Activated gamma-delta T cell treated with anti-CD3 and anti-CD28 coated beads, Interleukin-2, amount 50 U/mL, for 16 hours (primary cell): ENCODE results near the gene CREB3L2.
A peak's percentile ranks its signal among the peaks of the same experiment; 100 is the strongest.
"Not testable (repeated sequence)": the region's sequence is repeated elsewhere in the genome, so short reads cannot be mapped to it uniquely, and the experiment has no call there.

Source experiments
- DNase-seq: peaks from one replicate; pipeline ENCODE4 v3.0.0-alpha.2; 2020; ENCODE audit warnings: low read depth

The CREB3L2 gene

DNA sequence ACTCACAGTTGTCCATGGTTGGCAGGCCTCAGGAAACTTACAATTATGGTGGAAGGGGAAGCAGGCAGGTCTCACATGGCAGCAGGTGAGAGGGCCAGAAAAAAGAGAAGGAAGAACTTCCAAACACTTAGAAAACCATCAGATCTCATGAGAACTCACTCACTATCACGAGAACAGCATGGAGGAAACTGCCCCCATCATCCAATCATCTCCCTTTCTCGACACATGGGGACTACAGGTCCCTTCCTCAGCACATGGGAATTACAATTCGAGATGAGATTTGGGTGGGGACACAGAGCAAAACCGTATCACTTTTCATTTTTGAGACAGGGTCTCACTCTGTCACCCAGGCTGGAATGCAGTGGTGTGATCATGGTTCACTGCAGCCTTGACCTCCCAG is 12.3 kb upstream of the CREB3L2 start:
- not testable (repeated sequence) for DNase-seq

- DNase-seq: no peak
Measured at GRCh38 chr7:138009350-138009653, 7.4 kb upstream of the CREB3L2 start.

- no peak for DNase-seq
Measured at GRCh38 chr7:138008588-138009349, 6.9 kb upstream of the CREB3L2 start.

DNA sequence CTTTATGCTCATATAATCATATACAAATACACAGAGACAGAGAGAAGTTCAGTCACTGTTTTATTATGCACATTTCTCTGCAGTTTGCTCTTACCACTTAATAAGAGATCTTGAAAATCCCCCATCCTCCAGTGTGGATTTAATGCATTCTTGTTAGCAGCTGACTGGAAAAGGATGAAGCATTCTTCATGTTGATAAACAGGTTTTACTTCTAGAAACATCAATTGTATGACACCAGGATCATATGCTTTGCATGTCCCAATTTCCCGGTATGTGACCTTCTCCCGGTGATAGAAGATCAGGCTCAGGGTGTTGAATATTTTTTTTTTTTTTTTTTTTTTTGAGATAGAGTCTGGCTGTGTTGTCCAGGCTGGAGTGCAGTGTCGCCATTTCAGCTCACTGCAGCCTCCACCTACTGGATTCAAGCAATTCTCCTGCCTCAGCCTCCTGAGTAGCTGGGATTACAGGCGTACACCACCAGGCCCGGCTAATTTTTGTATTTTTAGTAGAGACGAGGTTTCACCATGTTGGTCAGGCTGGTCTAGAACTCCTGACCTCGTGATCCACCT is 6.2 kb upstream of the CREB3L2 start:
- DNase-seq: no peak

DNA sequence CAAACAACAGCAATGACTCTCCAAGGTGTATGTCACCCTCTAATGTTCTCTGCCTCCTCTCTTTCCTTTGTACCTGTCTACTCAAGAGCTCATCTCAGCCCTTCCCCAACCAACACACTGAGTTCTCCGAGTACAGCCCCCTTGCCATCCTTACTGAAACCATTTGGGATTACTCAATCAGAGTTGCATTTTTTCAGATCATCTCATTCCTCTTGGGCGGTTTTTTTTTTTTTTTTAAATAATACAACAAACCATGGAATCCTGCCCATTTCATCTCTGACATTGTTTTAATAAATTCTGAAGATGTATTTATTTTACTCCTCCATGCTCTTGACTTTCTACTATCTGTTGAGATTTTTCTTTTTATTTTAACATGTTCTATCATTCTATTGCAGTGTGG is 4.2 kb upstream of the CREB3L2 start:
- DNase-seq: no peak

GRCh38 chr7:138004936-138005335 is 3.0 kb upstream of the CREB3L2 start:
- no peak for DNase-seq

GRCh38 chr7:138004046-138004445 is 2.2 kb upstream of the CREB3L2 start:
- no peak for DNase-seq

DNA sequence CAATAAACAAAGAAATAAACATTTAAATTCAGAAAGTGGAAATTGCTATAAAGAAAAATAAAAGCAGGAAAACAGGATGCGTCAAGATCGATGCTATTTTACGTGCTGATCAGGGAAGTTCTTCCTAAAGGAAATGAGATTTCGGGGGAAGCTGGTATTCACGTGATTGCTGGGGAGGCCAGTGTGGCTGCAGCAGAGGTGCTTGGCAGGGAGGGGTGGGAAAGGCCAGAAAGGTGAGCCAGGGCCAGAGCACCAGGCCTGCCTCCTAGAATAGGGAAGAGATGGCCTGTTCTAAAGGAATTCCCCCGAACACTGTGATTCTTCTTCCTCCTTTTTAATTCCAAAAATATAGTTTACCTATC is 923 bp upstream of the CREB3L2 start:
- no peak for DNase-seq

DNA sequence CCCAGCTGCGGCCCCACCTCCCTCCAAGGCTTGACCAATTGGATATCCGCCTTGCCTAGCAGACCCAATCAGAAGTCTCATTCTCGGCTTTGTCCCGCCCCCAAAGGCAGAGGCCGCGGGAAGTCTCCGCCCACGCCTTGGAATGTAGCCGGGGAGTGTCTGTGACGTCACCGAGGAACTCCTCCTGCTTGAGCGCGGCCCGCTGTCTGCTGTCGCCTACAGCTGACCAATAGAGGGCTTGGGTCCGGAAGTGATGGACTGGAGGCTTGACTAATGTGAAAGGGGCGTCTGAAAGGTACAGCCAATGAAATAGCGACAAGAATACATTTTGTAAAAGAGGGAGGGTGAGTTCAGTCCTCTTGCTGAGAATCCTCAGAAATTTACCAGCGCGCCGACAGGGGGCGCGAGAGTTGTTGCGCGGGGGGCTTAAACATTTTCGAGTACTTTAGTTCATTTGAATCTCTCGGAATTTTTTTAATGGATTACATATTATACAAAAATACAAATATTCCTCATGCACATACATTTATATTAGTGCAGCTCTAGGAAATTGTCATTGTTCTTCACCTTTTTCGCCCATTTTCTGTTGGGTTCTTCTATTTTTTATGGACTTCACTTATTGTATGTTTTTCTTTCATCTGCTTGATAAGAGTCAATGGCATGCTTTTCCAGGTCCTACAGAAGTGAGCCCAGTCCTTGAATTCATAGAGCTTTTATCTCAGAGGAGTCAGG is 376 bp upstream of the CREB3L2 start:
- DNase-seq: peak; percentile 96

DNA sequence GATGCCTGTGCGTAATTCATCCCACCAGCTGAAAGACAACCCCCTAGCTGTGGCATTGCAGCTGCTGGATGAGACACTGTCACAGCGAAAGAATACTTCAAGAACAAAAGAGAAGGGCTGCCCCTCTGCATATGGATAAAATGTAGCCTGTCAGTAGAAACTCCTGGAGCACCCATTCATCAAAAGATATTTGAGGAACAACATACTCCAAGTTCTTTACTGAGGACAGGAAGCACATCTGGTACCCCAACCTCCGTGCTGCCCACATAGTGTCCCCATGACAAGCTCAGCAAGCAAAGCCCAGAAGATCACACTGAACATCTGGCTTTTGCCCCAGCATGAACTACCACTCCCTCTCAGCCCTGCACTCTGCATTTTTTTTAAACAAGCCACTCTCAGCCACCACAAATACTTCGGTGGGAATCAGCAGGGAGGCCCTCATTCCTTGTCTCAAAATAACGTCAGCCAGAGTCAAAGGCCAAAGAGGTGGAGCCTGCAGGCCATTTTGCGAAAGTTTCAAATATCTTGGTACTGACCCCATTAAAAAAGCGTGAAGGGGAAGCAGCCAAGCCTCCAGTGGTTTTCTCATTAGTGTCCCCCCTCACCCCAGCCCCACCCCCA is 1.7 kb downstream of the CREB3L2 start:
- no peak for DNase-seq

DNA sequence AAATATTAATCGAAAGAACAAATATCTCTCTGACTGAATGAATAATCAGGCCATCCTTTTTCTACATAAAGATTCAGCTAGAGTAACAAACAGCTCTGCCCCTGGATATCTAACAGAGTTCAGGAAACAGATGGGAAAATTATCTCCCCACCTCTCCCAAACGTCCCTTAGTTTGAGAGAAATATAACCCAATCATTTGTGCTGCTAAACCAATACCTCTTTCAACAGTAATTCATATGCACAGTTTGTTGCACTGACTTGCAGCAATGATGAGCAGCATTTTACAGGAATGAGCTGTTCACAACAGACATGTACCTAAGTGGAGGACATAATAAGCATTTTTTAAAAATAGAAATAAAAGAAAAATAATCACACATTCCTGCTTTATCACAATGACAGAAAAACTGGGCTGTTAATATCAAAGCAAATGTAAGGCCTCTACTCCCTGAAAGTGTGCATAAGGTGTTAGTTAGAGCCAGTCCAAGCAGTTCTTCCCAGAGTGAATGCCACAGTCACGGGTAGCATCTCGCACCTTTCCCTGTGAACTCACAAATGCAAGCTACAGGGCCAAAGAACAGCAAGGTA is 2.3 kb downstream of the CREB3L2 start:
- DNase-seq: no peak

- no peak for DNase-seq
Measured at GRCh38 chr7:137998250-137998649, 3.6 kb downstream of the CREB3L2 start.

GRCh38 chr7:137996871-137997270 is 5.0 kb downstream of the CREB3L2 start:
- DNase-seq: no peak

DNA sequence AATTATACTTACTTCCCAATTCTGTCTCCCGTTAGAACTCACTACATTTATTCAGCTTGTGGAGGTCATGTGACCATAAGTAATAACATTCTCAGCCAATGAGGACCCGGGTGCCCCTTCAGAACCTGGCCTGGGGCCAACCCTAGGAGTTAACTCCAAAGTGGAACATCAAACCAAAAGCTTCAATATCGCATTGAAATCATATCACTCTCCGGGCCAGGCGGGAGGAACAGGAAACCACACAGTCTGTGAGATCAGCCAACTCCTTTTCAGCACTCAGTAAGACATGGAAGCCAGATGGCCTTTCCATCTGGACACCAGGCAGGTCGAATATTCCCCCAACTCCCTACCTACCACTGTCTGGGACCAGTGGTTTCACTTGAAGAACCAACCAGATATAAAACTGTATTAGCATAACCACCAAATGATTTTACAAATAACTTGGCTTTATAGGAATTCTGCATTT is 5.5 kb downstream of the CREB3L2 start:
- no peak for DNase-seq

DNA sequence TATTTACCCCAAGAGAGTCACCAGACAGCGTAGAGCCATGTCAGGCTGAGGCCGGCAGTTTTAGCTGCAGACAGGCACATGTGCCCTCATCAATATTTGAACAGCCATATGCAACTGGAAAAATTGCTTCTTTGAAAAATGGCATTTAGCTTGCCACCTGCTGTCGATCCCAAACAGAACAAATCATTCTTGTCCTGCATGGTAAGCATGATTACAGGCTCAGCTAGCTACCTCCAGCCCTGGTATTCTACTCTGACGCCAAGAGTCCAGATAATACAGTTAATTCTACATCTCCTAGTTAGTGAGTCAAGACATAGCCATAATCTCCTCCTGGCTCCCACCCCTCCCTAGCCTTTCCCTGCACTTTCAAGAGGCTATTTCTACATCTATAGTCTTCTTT is 7.7 kb downstream of the CREB3L2 start:
- no peak for DNase-seq

DNA sequence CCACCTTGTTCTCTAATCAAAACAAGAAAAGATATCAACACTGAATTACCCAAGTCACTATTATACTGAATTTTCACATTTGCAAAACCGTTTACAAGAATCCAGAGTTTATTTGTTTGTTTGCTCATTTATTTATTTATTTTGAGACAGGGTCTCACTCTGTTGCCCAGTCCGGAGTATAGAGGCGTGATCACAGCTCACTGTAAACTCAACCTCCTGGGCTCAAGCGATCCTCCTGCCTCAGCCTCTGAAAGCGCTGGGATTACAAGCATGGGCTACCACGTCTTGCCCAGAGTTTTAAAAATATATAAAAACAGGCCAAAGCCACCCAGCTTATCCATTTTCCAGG is 8.5 kb downstream of the CREB3L2 start:
- DNase-seq: no peak

DNA sequence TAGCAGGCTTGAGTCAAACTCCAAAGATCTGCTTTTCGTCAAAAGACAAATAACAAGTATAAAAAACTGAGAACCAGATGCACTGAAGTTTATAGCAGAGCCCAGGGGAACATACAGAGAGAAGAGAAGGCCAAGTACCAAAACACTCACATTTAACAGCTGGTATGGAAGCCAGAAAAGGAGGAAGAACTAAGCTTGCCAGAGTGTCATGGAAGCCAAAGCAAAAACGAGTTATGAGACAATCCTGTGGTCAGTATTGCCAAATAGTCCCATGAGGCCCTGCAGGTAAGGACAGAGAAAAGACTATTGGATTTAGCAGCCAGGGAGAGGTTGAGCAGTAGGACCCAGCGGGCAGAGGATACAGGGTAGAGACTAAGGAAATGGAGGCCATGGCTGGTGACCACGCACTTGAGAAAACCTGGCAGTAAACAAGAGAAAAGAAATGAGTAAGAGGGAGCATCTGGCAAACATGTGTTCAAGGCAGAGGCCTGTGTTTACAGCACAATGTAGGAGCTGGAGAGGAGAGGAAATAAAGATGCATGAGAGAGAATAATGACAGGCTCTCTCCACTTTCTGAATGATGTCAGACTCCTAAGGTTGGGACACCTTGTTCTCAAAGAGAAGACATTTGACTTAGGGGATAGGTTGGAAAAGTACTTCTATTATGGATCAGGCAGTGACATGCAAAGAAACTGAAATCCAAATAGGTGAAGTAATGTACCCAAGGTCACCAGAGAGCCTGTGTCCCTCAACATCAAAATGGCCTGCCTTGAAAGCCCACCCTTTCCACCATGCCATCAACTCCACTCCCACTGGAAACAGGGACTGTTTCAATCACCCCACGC is 9.1 kb downstream of the CREB3L2 start:
- no peak for DNase-seq

DNA sequence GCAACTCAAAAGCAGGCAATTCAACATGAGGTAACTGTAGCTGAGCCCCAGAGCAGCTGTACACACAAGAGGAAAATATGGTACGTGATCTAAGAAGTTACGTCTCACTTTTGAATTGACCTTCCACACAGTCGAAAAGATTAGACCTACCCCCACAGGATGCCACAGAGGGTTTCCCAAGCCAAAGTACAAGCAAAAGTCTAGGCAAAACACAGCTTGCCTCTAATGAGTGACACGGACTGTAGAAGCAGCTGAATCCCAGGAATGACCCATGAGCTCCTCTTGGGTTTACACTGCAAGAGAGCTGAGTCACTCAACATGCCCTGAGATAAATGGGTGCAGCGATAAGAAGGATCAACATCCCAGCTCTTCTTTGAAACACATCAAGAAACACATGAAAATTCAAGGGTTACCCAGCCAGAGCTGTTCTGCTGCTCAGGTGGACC is 9.8 kb downstream of the CREB3L2 start:
- no peak for DNase-seq

GRCh38 chr7:137990251-137990941 is 11.5 kb downstream of the CREB3L2 start:
- DNase-seq: no peak

- DNase-seq: no peak
Measured at GRCh38 chr7:137989590-137989989, 12.3 kb downstream of the CREB3L2 start.

GRCh38 chr7:137989094-137989493 is 12.8 kb downstream of the CREB3L2 start:
- DNase-seq: no peak
